GM12873 (cell line): Measurements from ENCODE around the gene SHISA6.

Experiments used
- CTCF ChIP-seq: IDR thresholded peaks from 2 replicates; pipeline ENCODE4 v1.5.1; 2012; ENCODE audit warnings: low read depth, mild to moderate bottlenecking, moderate library complexity, low read length, control low read depth; ENCODE audit not compliant: insufficient read depth; ENCODE audit errors: missing control alignments

SHISA6 gene

GRCh38 chr17:11514981-11515680, 274.1 kb downstream of the SHISA6 start:
- TF ChIP-seq CTCF = no peak

- no peak for TF ChIP-seq CTCF
Observed at GRCh38 chr17:11515901-11516300, 274.9 kb downstream of the SHISA6 start.

- TF ChIP-seq CTCF = no peak
Observed at GRCh38 chr17:11535231-11535630, 294.2 kb downstream of the SHISA6 start.

GRCh38 chr17:11538366-11538765, 297.4 kb downstream of the SHISA6 start:
- no peak for TF ChIP-seq CTCF

GRCh38 chr17:11539637-11540036, 298.6 kb downstream of the SHISA6 start:
- TF ChIP-seq CTCF = no peak

GRCh38 chr17:11545002-11545401, 304.0 kb downstream of the SHISA6 start:
- TF ChIP-seq CTCF = no peak

GRCh38 chr17:11545696-11546095, 304.7 kb downstream of the SHISA6 start:
- no peak for TF ChIP-seq CTCF

GRCh38 chr17:11547853-11548252, 306.8 kb downstream of the SHISA6 start:
- TF ChIP-seq CTCF = no peak
